ENCODE measurements around the gene CFAP20. TPM values are rescaled to one million over a fixed set of nuclear protein-coding genes. Genes with fewer than 3 reads are reported as not detected.

CFAP20 gene
- total RNA-seq, 1 experiment from 2014 or later = 49.6 TPM

DNA sequence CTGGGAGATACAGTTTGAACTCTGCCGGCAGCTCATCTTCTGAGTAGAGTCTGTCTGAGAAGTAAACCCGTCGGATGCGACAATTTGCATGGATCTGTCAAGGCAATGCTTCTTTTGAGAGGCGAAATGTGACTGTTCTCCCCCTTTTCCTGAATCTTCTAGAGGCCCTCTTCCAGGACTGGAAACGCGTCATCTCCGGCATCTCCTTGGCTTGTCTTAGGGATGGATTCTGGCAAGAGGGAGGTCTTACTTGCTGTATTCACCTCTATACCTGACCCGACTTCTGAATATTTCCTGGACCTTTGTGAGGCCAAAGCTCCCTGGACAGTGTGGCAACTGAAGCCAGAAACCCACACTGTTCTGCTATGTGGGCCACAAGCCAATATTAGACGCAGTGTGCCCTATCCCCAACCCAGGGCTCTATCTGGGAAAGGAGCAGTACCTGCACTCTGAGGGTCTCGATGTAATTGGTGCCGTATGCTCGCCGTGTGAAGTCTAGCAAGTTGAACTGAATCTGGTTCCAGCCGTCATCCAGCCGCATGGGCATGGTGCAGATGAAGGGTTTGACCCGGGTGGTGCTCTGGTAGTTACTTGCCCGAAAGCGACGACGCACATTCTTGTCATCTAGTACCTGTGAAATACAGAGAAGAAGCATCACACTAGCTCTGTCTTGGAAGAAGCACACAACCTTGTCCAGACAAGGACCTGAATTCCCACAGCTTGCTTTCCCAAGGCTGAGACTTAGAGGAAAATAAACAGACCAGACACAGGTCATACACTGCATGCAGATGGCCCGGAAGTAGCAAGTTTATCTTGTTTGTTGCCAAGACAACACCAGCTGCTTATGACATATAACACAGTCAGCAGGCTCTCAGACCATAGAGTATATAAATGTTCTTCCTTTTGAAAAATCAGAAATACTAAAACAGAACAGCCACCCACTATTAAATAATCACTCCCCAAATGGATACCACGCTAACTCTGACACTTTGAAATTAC lies 14.1 kb downstream of the CFAP20 start:
- Histone ChIP-seq H3K4me1 (replicated peaks; ENCODE audit: insufficient read depth) (no peaks in the 10 kb centered on the region), H3F3A (ENCODE audit: insufficient read depth, low read depth) (no peaks in the 10 kb centered on the region; the same call in none of the 2 replicates), H4K20me1 (ENCODE audit: insufficient read depth) (peaks cover 9% of the 10 kb centered on the region), H3K4me2 (no peak overlapping the region), H3K79me2 (ENCODE audit: low read depth) (peaks cover 31% of the 10 kb centered on the region), H3K36me3 (ENCODE audit: low read depth) (peaks cover 24% of the 10 kb centered on the region; the same call in 1 of the 2 replicates), H3K9me3 (ENCODE audit: insufficient read depth, low read depth) (no peaks in the 10 kb centered on the region), H3K27ac (no peak overlapping the region), H3K9me2 (ENCODE audit: insufficient read depth) (no peaks in the 10 kb centered on the region), H2AFZ (no peak overlapping the region), H3K27me3 (ENCODE audit: insufficient read depth, low read depth) (no peaks in the 10 kb centered on the region), H3K4me3 (no peak overlapping the region)
- BruUV-seq (replicated peaks) = no TSS peak
- TF ChIP-seq, protein P1, sequence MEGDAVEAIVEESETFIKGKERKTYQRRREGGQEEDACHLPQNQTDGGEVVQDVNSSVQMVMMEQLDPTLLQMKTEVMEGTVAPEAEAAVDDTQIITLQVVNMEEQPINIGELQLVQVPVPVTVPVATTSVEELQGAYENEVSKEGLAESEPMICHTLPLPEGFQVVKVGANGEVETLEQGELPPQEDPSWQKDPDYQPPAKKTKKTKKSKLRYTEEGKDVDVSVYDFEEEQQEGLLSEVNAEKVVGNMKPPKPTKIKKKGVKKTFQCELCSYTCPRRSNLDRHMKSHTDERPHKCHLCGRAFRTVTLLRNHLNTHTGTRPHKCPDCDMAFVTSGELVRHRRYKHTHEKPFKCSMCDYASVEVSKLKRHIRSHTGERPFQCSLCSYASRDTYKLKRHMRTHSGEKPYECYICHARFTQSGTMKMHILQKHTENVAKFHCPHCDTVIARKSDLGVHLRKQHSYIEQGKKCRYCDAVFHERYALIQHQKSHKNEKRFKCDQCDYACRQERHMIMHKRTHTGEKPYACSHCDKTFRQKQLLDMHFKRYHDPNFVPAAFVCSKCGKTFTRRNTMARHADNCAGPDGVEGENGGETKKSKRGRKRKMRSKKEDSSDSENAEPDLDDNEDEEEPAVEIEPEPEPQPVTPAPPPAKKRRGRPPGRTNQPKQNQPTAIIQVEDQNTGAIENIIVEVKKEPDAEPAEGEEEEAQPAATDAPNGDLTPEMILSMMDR (conservative IDR thresholded peaks at IDR 0.05) = no peak
- no peak for TF ChIP-seq EZH2 (IDR thresholded peaks at IDR 0.05; ENCODE audit: low read depth)
- POLR2A ChIA-PET (ENCODE audit: unreplicated experiment) = no interaction called here
- intact Hi-C loops (cut with micrococcal nuclease; ENCODE audit: unreplicated experiment) = no loop called here
- DNase-seq = no peak
- CTCF ChIA-PET = no interaction called here

DNA sequence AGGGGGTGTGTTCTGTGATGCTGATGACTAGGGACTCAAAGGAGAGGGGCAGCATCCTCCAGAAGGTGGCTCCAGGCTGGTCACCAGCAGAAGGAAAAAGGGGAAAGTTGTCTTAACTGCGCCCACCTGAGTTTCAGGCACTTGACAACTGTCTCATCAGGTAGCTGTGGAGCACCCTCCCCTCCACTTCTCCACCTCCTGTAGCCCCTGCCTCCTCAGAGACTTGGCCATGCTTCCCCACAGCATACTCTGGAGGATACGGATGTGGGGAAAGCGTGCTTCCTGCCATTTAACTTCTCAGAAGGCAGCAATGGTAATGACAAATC lies 17.9 kb downstream of the CFAP20 start:
- H3K4me2 ChIP-seq = no peak overlapping the region
- H2AFZ ChIP-seq = no peak overlapping the region
- POLR2A ChIA-PET (ENCODE audit: unreplicated experiment) = no interaction called here
- H3K79me2 ChIP-seq (ENCODE audit: low read depth) = no peaks in the 10 kb centered on the region
- H3K9me3 ChIP-seq (ENCODE audit: insufficient read depth, low read depth) = no peaks in the 10 kb centered on the region
- BruUV-seq (replicated peaks) = no TSS peak
- no peaks in the 10 kb centered on the region for H3K27me3 ChIP-seq (ENCODE audit: insufficient read depth, low read depth)
- no peak overlapping the region for H3K4me3 ChIP-seq
- no peaks in the 10 kb centered on the region; the same call in none of the 2 replicates for H3F3A ChIP-seq (ENCODE audit: insufficient read depth, low read depth)
- no peak for DNase-seq
- intact Hi-C loops (cut with micrococcal nuclease; ENCODE audit: unreplicated experiment) = no loop called here
- no peaks in the 10 kb centered on the region for H3K4me1 ChIP-seq (replicated peaks; ENCODE audit: insufficient read depth)
- no peaks in the 10 kb centered on the region for H4K20me1 ChIP-seq (ENCODE audit: insufficient read depth)
- TF ChIP-seq EZH2 (IDR thresholded peaks at IDR 0.05; ENCODE audit: low read depth) = no peak
- TF ChIP-seq, protein P1 (conservative IDR thresholded peaks at IDR 0.05) = no peak
- peaks cover 22% of the 10 kb centered on the region; the same call in 1 of the 2 replicates for H3K36me3 ChIP-seq (ENCODE audit: low read depth)
- no peaks in the 10 kb centered on the region for H3K9me2 ChIP-seq (ENCODE audit: insufficient read depth)
- H3K27ac ChIP-seq = no peak overlapping the region
- CTCF ChIA-PET = no interaction called here

DNA sequence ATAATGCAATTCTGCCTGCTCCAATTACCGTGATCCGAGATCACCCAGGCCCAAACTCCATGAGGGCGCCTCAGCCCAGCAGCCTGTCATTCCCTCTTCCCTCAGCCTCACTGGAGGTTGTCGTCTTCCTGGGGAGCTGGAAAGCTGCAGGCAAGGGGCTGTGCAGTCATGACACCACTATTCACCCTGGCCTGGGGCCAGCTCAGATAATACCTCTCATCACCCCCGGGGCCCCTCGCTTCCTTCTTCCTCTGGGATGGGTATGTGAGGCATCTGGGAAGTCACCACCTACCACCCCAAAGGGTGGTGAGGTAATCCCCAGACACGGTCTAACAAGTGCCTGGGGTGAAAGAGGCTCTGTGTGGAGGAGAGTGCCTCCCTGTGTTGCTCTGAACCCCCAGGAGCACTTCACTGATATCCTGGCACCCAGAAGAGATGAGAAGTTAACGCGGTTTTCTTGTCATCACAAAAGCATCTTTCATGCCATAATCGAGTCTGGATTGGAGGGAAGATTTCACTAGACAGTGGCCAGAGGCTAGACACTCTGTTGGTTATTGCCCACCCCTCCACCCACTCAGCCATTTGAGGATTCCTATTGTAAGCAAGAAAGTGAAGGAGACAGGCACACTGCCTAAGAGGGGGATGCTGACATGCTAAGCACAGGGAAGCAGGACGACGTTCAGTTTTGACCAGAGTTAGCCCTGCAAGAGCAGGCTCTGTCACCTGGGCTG lies 18.4 kb downstream of the CFAP20 start:
- Histone ChIP-seq H3K36me3 (ENCODE audit: low read depth) (peaks cover 17% of the 10 kb centered on the region; the same call in 1 of the 2 replicates), H2AFZ (no peak overlapping the region), H4K20me1 (ENCODE audit: insufficient read depth) (no peaks in the 10 kb centered on the region), H3K4me3 (no peak overlapping the region), H3F3A (ENCODE audit: insufficient read depth, low read depth) (no peaks in the 10 kb centered on the region; the same call in none of the 2 replicates), H3K4me2 (no peak overlapping the region), H3K27ac (no peak overlapping the region), H3K9me2 (ENCODE audit: insufficient read depth) (no peaks in the 10 kb centered on the region), H3K79me2 (ENCODE audit: low read depth) (no peaks in the 10 kb centered on the region), H3K27me3 (ENCODE audit: insufficient read depth, low read depth) (no peaks in the 10 kb centered on the region), H3K4me1 (replicated peaks; ENCODE audit: insufficient read depth) (no peaks in the 10 kb centered on the region), H3K9me3 (ENCODE audit: insufficient read depth, low read depth) (no peaks in the 10 kb centered on the region)
- ChIA-PET CTCF (no interaction called here), POLR2A (ENCODE audit: unreplicated experiment) (no interaction called here)
- intact Hi-C loops (cut with micrococcal nuclease; ENCODE audit: unreplicated experiment) = no loop called here
- TF ChIP-seq EZH2 (IDR thresholded peaks at IDR 0.05; ENCODE audit: low read depth) = no peak
- TF ChIP-seq, protein P1 (conservative IDR thresholded peaks at IDR 0.05) = no peak
- no TSS peak for BruUV-seq (replicated peaks)
- no peak for DNase-seq

All from PC-9 (cell line).